Panc1 (cell line): ENCODE results near the gene PAMR1. TPM values are rescaled to one million over a fixed set of nuclear protein-coding genes. Genes with fewer than 3 reads are reported as not detected.

Experiments
- ATAC-seq: fragments of 200-7000 bp; cut with Tn5 transposase; 2 replicates; pipeline ENCODE4 v1.9.1; 2020; ENCODE audit warnings: mild to moderate bottlenecking, moderate library complexity
- BruUV-seq: library from RNA; stranded (reverse); fragments of 400-500 nt; replicated peaks from 2 replicates; lab custom pipeline; 2021; lab: Mats Ljungman, UMichigan
- CTCF ChIA-PET: fragments of 300-600 bp; sonication (Branson Sonifier 250); formaldehyde crosslinking; loops from one replicate; lab custom pipeline; 2022; ENCODE audit warnings: antibody characterized with exemption; lab: Charles Lee
- POLR2A ChIA-PET: fragments of 300-600 bp; sonication (Branson Sonifier 250); formaldehyde crosslinking; loops from one replicate; lab custom pipeline; 2022; ENCODE audit warnings: antibody characterized with exemption; lab: Charles Lee
- DNase-seq: peaks from one replicate; pipeline ENCODE4 v3.0.0-alpha.2; 2010; ENCODE audit warnings: low read depth, low spot score
- H3K27ac ChIP-seq: 2 replicates; pipeline ENCODE4 v1.5.1; 2011; ENCODE audit warnings: mild to moderate bottlenecking, low read length, inconsistent platforms
- H3K27me3 ChIP-seq: fragments of 200-500 bp; sonication (Bioruptor generic); 2 replicates; pipeline ENCODE4 v1.6.0; 2014; ENCODE audit warnings: low read length, inconsistent platforms; ENCODE audit not compliant: control insufficient read depth, insufficient read depth
- H3K36me3 ChIP-seq: fragments of 200-500 bp; sonication (Bioruptor generic); 2 replicates; pipeline ENCODE4 v1.5.1; 2014; ENCODE audit warnings: inconsistent platforms, mild to moderate bottlenecking, low read length, moderate library complexity; ENCODE audit not compliant: control insufficient read depth, insufficient read depth
- H3K4me1 ChIP-seq: 2 replicates; pipeline ENCODE4 v1.5.1; 2011; ENCODE audit warnings: inconsistent platforms, mild to moderate bottlenecking, low read length, moderate library complexity; ENCODE audit not compliant: control insufficient read depth, insufficient read depth
- H3K4me3 ChIP-seq, 2 experiments: 2 replicates each; pipeline ENCODE4 v1.5.1; 2011 to 2012; ENCODE audit warnings: low read depth in 2 of 2, low read length in 2 of 2, mild to moderate bottlenecking in 2 of 2, inconsistent platforms in 1 of 2, moderate library complexity in 1 of 2
- H3K9me3 ChIP-seq: fragments of 200-500 bp; sonication (Bioruptor generic); 2 replicates; pipeline ENCODE4 v1.5.1; 2014; ENCODE audit warnings: low read depth, mild to moderate bottlenecking, inconsistent platforms, low read length, moderate library complexity; ENCODE audit not compliant: control insufficient read depth, insufficient read depth
- CTCF ChIP-seq: fragments of 450-650 bp; IDR thresholded peaks from 2 replicates; pipeline ENCODE4 v1.5.1; 2017; ENCODE audit warnings: mild to moderate bottlenecking
- POLR2AphosphoS5 ChIP-seq: IDR thresholded peaks from 2 replicates; pipeline ENCODE4 v1.6.1; 2012; ENCODE audit warnings: mild to moderate bottlenecking, low read depth, low read length, moderate library complexity
- REST ChIP-seq, 2 experiments: IDR thresholded peaks; 2 replicates each; pipeline ENCODE4 v1.6.1; 2011 to 2012; ENCODE audit warnings: low read depth in 2 of 2, control low read depth in 1 of 2, low read length in 1 of 2, mild to moderate bottlenecking in 1 of 2, moderate library complexity in 1 of 2; ENCODE audit not compliant: insufficient read depth in 1 of 2
- SIN3A ChIP-seq: IDR thresholded peaks from 2 replicates; pipeline ENCODE4 v1.6.1; 2012; ENCODE audit warnings: low read depth, mild to moderate bottlenecking, low read length, moderate library complexity, borderline replicate concordance; ENCODE audit not compliant: insufficient read depth
- TCF7L2 ChIP-seq: IDR thresholded peaks from 2 replicates; pipeline ENCODE4 v1.6.1; 2011; ENCODE audit warnings: mild to moderate bottlenecking, low read depth, low read length, inconsistent platforms
- in situ Hi-C: cut with HindIII; loops from 2 replicates; pipeline ENCODE4 v1.10.0; 2016; ENCODE audit warnings: low sequenced_read_pairs, low pct_unique_long_range_greater_than_20kb
- intact Hi-C: fragments of 100-400 bp; cut with micrococcal nuclease; formaldehyde crosslinking; loops from one replicate; pipeline ENCODE4 v1.10.0; 2022; ENCODE audit not compliant: unreplicated experiment
- total RNA-seq: library from RNA; stranded (reverse); gene quantifications from one replicate; pipeline ENCODE4 v1.2.1, GENCODE V29; 2021; ENCODE audit not compliant: unreplicated experiment

The PAMR1 gene
- total RNA-seq, 1 experiment from 2014 or later, result 0.13 TPM

- Histone ChIP-seq H3K9me3 (no peaks in the 10 kb centered on the region), H3K27me3 (no peaks in the 10 kb centered on the region), H3K4me1 (peaks cover 5% of the 10 kb centered on the region; the same call in 1 of the 2 replicates), H3K4me3 (no peak overlapping the region), H3K36me3 (no peaks in the 10 kb centered on the region), H3K27ac (no peak overlapping the region)
- ATAC-seq (no peak), DNase-seq (no peak)
- CTCF ChIA-PET, result no interaction called here
- TF ChIP-seq REST (IDR thresholded peaks at IDR 0.05; ENCODE audit: insufficient read depth in 1 of 2, low read depth in 2 of 2, low read length in 1 of 2), result no peak
- no peak for TF ChIP-seq CTCF
- no peak for TF ChIP-seq POLR2AphosphoS5
- no peak for TF ChIP-seq TCF7L2
- TF ChIP-seq SIN3A, result no peak
- intact Hi-C loops (no loop called here), in situ Hi-C loops (no loop called here)
- no TSS peak for BruUV-seq
- POLR2A ChIA-PET, result interaction anchor here (0.7 kb wide), 1 partner anchor 1965 kb away, joined by 3 read pairs; no protein-coding TSS in a partner anchor
These were observed 122.4 kb downstream of the PAMR1 start for GRCh38 chr11:35402751-35403660.

- intact Hi-C loops, result no loop called here
- H3K27me3 ChIP-seq, result no peaks in the 10 kb centered on the region
- ATAC-seq (no peak), DNase-seq (no peak)
- in situ Hi-C loops, result no loop called here
- H3K27ac ChIP-seq, result no peak overlapping the region
- no peaks in the 10 kb centered on the region for H3K9me3 ChIP-seq
- no peaks in the 10 kb centered on the region for H3K4me1 ChIP-seq
- POLR2A ChIA-PET, result no interaction called here
- TF ChIP-seq TCF7L2, result no peak
- TF ChIP-seq CTCF, result no peak
- no peak for TF ChIP-seq REST (IDR thresholded peaks at IDR 0.05; ENCODE audit: insufficient read depth in 1 of 2, low read depth in 2 of 2, low read length in 1 of 2)
- TF ChIP-seq POLR2AphosphoS5, result no peak
- TF ChIP-seq SIN3A, result no peak
- no TSS peak for BruUV-seq
- CTCF ChIA-PET, result no interaction called here
- H3K36me3 ChIP-seq, result no peaks in the 10 kb centered on the region
- H3K4me3 ChIP-seq, result no peak overlapping the region
These were observed 126.5 kb downstream of the PAMR1 start for GRCh38 chr11:35398881-35399280.
